H9 (cell line): Measurements from ENCODE around the gene DNHD1. TPM values are rescaled to one million over a fixed set of nuclear protein-coding genes. Genes with fewer than 3 reads are reported as not detected.

Experiments
- DNase-seq: peaks from one replicate; pipeline ENCODE4 v3.0.0-alpha.2; 2017
- H2AFZ ChIP-seq: one replicate; pipeline ENCODE4 v1.6.1; 2013; ENCODE audit warnings: mild to moderate bottlenecking, low read length, control low read depth, moderate library complexity
- H2AK5ac ChIP-seq: 2 replicates; pipeline ENCODE4 v1.6.1; 2013; ENCODE audit warnings: low read length, control low read depth, mixed read lengths; ENCODE audit not compliant: insufficient read length
- H2BK120ac ChIP-seq: one replicate; pipeline ENCODE4 v1.6.1; 2013; ENCODE audit warnings: low read depth, mild to moderate bottlenecking, low read length, control low read depth, inconsistent platforms; ENCODE audit not compliant: poor library complexity, severe bottlenecking
- H2BK12ac ChIP-seq: 2 replicates; pipeline ENCODE4 v1.6.1; 2013; ENCODE audit warnings: low read length, control low read depth, mixed read lengths, low read depth; ENCODE audit not compliant: insufficient read length
- H2BK15ac ChIP-seq: 2 replicates; pipeline ENCODE4 v1.6.1; 2013; ENCODE audit warnings: low read depth, low read length, control low read depth
- H2BK20ac ChIP-seq: one replicate; pipeline ENCODE4 v1.6.1; 2013; ENCODE audit warnings: low read depth, mild to moderate bottlenecking, low read length, control low read depth, inconsistent platforms; ENCODE audit not compliant: poor library complexity, severe bottlenecking
- H2BK5ac ChIP-seq: 2 replicates; pipeline ENCODE4 v1.6.1; 2013; ENCODE audit warnings: low read length, control low read depth, mixed read lengths; ENCODE audit not compliant: insufficient read length
- H3K14ac ChIP-seq: 2 replicates; pipeline ENCODE4 v1.6.1; 2013; ENCODE audit warnings: low read length, control low read depth; ENCODE audit not compliant: insufficient read depth
- H3K18ac ChIP-seq: 2 replicates; pipeline ENCODE4 v1.6.1; 2013; ENCODE audit warnings: low read depth, mild to moderate bottlenecking, mixed read lengths, low read length, control low read depth; ENCODE audit not compliant: insufficient read length
- H3K23ac ChIP-seq: 2 replicates; pipeline ENCODE4 v1.6.1; 2013; ENCODE audit warnings: low read length, control low read depth, mixed read lengths, low read depth; ENCODE audit not compliant: insufficient read length
- H3K23me2 ChIP-seq: 2 replicates; pipeline ENCODE4 v1.6.1; 2013; ENCODE audit warnings: low read depth, mild to moderate bottlenecking, mixed read lengths, low read length, control low read depth; ENCODE audit not compliant: insufficient read length, poor library complexity, severe bottlenecking
- H3K27ac ChIP-seq: 2 replicates; pipeline ENCODE4 v1.5.1; 2013; ENCODE audit warnings: low read length, control low read depth, mixed read lengths, low read depth; ENCODE audit not compliant: insufficient read length
- H3K27me3 ChIP-seq: 2 replicates; pipeline ENCODE4 v1.6.1; 2013; ENCODE audit warnings: low read length, control low read depth, inconsistent platforms; ENCODE audit not compliant: insufficient read depth
- H3K4ac ChIP-seq: 2 replicates; pipeline ENCODE4 v1.6.1; 2013; ENCODE audit warnings: low read depth, mild to moderate bottlenecking, control low read depth, inconsistent platforms, low read length, moderate library complexity
- H3K4me1 ChIP-seq: 2 replicates; pipeline ENCODE4 v1.6.1; 2013; ENCODE audit warnings: low read length, control low read depth, inconsistent platforms; ENCODE audit not compliant: insufficient read depth
- H3K4me2 ChIP-seq: 2 replicates; pipeline ENCODE4 v1.6.1; 2013; ENCODE audit warnings: low read length, control low read depth, mixed read lengths; ENCODE audit not compliant: insufficient read length, insufficient read depth
- H3K56ac ChIP-seq: 2 replicates; pipeline ENCODE4 v1.6.1; 2013; ENCODE audit warnings: low read depth, mild to moderate bottlenecking, mixed read lengths, low read length, control low read depth; ENCODE audit not compliant: insufficient read length
- H3K79me1 ChIP-seq: 2 replicates; pipeline ENCODE4 v1.6.1; 2013; ENCODE audit warnings: low read depth, mild to moderate bottlenecking, moderate library complexity, low read length, control low read depth, inconsistent platforms; ENCODE audit not compliant: insufficient read depth, poor library complexity, severe bottlenecking
- H3K79me2 ChIP-seq: 2 replicates; pipeline ENCODE4 v1.6.1; 2013; ENCODE audit warnings: low read length, control low read depth, inconsistent platforms; ENCODE audit not compliant: insufficient read depth
- H3K9ac ChIP-seq: 2 replicates; pipeline ENCODE4 v1.6.1; 2013; ENCODE audit warnings: low read length, control low read depth, mixed read lengths; ENCODE audit not compliant: insufficient read length; ENCODE audit errors: extremely low read depth
- H3K9me3 ChIP-seq: one replicate; pipeline ENCODE4 v1.6.1; 2013; ENCODE audit warnings: low read depth, low read length, inconsistent platforms; ENCODE audit not compliant: control insufficient read depth
- H3T11ph ChIP-seq: one replicate; pipeline ENCODE4 v1.6.1; 2013; ENCODE audit warnings: mild to moderate bottlenecking, low read length, control low read depth, inconsistent platforms
- H4K20me1 ChIP-seq: one replicate; pipeline ENCODE4 v1.6.1; 2013; ENCODE audit not compliant: control insufficient read depth, insufficient read length, insufficient read depth
- H4K5ac ChIP-seq: 2 replicates; pipeline ENCODE4 v1.6.1; 2013; ENCODE audit warnings: low read depth, mild to moderate bottlenecking, mixed read lengths, low read length, control low read depth; ENCODE audit not compliant: insufficient read length
- H4K8ac ChIP-seq: replicated peaks from 2 replicates; pipeline ENCODE4 v1.6.1; 2013; ENCODE audit warnings: low read length, control low read depth, mixed read lengths, low read depth; ENCODE audit not compliant: insufficient read length
- H4K91ac ChIP-seq: 2 replicates; pipeline ENCODE4 v1.6.1; 2013; ENCODE audit warnings: low read depth, mild to moderate bottlenecking, moderate library complexity, mixed read lengths, low read length, control low read depth; ENCODE audit not compliant: insufficient read length
- H3K27ac Mint-ChIP-seq, 3 experiments: 2 replicates in 2 of 3; 3 replicates in 1 of 3; pipeline ENCODE4 v1.8.0; 2020 to 2021; ENCODE audit warnings: mixed read lengths in 3 of 3, mild to moderate bottlenecking in 1 of 3, moderate library complexity in 1 of 3
- H3K27me3 Mint-ChIP-seq: 2 replicates; pipeline ENCODE4 v1.8.0; 2021; ENCODE audit warnings: low read depth, mild to moderate bottlenecking, moderate library complexity, mixed read lengths
- H3K36me3 Mint-ChIP-seq, 3 experiments: 2 replicates in 2 of 3; 3 replicates in 1 of 3; pipeline ENCODE4 v1.8.0; 2020 to 2021; ENCODE audit warnings: low read depth in 3 of 3, mixed read lengths in 3 of 3; ENCODE audit not compliant: insufficient read depth in 1 of 3
- H3K4me1 Mint-ChIP-seq, 2 experiments: 2 replicates each; pipeline ENCODE4 v1.8.0; 2020; ENCODE audit warnings: mixed read lengths in 2 of 2
- H3K4me3 Mint-ChIP-seq, 2 experiments: 2 replicates in 1 of 2; 3 replicates in 1 of 2; pipeline ENCODE4 v1.8.0; 2020 to 2021; ENCODE audit warnings: mild to moderate bottlenecking in 2 of 2, mixed read lengths in 2 of 2, moderate library complexity in 1 of 2
- H3K9me3 Mint-ChIP-seq, 2 experiments: 2 replicates in 1 of 2; 3 replicates in 1 of 2; pipeline ENCODE4 v1.8.0; 2020; ENCODE audit warnings: mild to moderate bottlenecking in 2 of 2, mixed read lengths in 2 of 2, moderate library complexity in 1 of 2
- WGBS: extraction: QIAGEN DNeasy Blood & Tissue Kit; methylation state at CpG from one replicate; pipeline ENCODE4 v1.1.7; 2013; ENCODE audit warnings: missing lambda C conversion rate, low lambda C conversion rate, mixed read lengths; ENCODE audit not compliant: insufficient read length; ENCODE audit errors: extremely low coverage; 5-methylcytosine and 5-hydroxymethylcytosine counted together
- total RNA-seq: library from RNA; stranded (reverse); gene quantifications from 2 replicates; pipeline ENCODE4 v1.2.1, GENCODE V29; 2021
- TF ChIP-seq, protein P1 (sequence below): fragments of 200-600 bp; sonication (generic); conservative IDR thresholded peaks from 3 replicates; pipeline ENCODE4 v1.8.0; 2021; ENCODE audit warnings: antibody characterized with exemption, mild to moderate bottlenecking

The DNHD1 gene
- total RNA-seq, 1 experiment from 2014 or later = 3.5 TPM

DNA sequence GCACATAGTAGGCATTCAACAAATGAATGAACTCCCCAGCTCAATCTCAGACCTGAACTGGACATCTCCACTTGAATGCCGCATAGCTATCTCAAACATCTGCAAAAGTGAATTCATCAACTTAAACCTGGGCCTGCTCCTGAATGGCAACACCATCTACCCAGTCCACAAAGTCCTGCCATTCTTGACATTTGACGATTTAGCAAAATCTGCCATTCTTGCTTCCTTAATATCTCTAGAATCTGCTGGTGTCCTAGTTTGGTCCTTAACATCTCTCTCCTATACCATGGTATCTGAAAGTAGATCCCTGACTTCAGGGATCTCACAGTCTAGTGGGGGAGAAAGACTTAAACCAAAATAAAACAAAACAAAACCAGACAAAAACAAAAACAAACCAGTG is 43.9 kb upstream of the DNHD1 start:
- no peaks in the 10 kb centered on the region for H3K4me1 Mint-ChIP-seq
- H4K20me1 ChIP-seq = no peaks in the 10 kb centered on the region

More for the DNA sequence above, 43.9 kb upstream of the DNHD1 start:
- Histone ChIP-seq H2BK15ac (no peak overlapping the region), H3K4ac (no peak overlapping the region), H2BK12ac (no peak overlapping the region), H4K5ac (no peak overlapping the region), H3K27me3 (no peaks in the 10 kb centered on the region), H4K8ac (no peak overlapping the region), H3K4me2 (no peak overlapping the region), H2AK5ac (no peak overlapping the region), H3K56ac (no peak overlapping the region), H2BK20ac (no peak overlapping the region), H2BK5ac (no peak overlapping the region), H3K18ac (no peak overlapping the region), H2AFZ (no peak overlapping the region), H3K9me3 (no peaks in the 10 kb centered on the region), H3K14ac (no peak overlapping the region), H3K9ac (no peak overlapping the region), H4K91ac (no peak overlapping the region), H3K23me2 (no peaks in the 10 kb centered on the region), H3K79me2 (no peaks in the 10 kb centered on the region), H3T11ph (no peak overlapping the region), H3K79me1 (no peaks in the 10 kb centered on the region), H3K4me1 (no peaks in the 10 kb centered on the region), H2BK120ac (no peak overlapping the region), H3K23ac (no peak overlapping the region), H3K27ac (no peak overlapping the region)
- TF ChIP-seq, protein P1, sequence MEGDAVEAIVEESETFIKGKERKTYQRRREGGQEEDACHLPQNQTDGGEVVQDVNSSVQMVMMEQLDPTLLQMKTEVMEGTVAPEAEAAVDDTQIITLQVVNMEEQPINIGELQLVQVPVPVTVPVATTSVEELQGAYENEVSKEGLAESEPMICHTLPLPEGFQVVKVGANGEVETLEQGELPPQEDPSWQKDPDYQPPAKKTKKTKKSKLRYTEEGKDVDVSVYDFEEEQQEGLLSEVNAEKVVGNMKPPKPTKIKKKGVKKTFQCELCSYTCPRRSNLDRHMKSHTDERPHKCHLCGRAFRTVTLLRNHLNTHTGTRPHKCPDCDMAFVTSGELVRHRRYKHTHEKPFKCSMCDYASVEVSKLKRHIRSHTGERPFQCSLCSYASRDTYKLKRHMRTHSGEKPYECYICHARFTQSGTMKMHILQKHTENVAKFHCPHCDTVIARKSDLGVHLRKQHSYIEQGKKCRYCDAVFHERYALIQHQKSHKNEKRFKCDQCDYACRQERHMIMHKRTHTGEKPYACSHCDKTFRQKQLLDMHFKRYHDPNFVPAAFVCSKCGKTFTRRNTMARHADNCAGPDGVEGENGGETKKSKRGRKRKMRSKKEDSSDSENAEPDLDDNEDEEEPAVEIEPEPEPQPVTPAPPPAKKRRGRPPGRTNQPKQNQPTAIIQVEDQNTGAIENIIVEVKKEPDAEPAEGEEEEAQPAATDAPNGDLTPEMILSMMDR = no peak
- Mint-ChIP-seq H3K9me3 (no peaks in the 10 kb centered on the region), H3K36me3 (peaks cover 0 to 17% (median 6%) of the 10 kb centered on the region in 3 experiments; a peak in 3 of 7 replicates), H3K27ac (no peak overlapping the region), H3K4me3 (no peak overlapping the region), H3K27me3 (no peaks in the 10 kb centered on the region)
- WGBS = no CpG with 5 or more reads among the region's 2 CpGs
- DNase-seq = no peak
